ENCODE data around the gene B3GLCT.

DNA sequence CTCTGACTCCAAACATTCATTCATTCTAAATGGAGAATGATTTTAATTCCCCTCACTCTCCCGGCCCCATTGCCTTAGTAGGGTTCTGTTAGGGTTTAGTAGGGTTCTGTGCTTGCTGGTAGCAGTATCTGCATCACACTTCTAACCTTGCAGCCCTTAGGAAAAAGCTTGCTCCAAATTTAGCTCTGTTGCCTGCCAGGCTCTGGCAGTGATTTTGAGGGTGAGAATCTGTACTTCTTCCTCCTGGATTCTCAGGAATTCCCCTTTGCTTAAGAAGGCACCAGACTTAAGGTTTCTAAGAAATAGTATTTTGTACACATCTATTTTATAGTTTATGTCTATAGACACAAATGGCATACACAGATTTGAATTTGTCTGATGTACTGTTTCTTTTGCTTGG lies 14.7 kb downstream of the B3GLCT start:
- TF ChIP-seq EZH2 (IDR thresholded peaks at IDR 0.05; ENCODE audit: insufficient read depth, poor library complexity, severe bottlenecking) (no peak), EZH2phosphoT487 (IDR thresholded peaks at IDR 0.05; ENCODE audit: insufficient read depth, low read depth) (no peak)

All from GM23248 (cell line).